Measurements from ENCODE around the gene CPA4.

CPA4 gene

DNA sequence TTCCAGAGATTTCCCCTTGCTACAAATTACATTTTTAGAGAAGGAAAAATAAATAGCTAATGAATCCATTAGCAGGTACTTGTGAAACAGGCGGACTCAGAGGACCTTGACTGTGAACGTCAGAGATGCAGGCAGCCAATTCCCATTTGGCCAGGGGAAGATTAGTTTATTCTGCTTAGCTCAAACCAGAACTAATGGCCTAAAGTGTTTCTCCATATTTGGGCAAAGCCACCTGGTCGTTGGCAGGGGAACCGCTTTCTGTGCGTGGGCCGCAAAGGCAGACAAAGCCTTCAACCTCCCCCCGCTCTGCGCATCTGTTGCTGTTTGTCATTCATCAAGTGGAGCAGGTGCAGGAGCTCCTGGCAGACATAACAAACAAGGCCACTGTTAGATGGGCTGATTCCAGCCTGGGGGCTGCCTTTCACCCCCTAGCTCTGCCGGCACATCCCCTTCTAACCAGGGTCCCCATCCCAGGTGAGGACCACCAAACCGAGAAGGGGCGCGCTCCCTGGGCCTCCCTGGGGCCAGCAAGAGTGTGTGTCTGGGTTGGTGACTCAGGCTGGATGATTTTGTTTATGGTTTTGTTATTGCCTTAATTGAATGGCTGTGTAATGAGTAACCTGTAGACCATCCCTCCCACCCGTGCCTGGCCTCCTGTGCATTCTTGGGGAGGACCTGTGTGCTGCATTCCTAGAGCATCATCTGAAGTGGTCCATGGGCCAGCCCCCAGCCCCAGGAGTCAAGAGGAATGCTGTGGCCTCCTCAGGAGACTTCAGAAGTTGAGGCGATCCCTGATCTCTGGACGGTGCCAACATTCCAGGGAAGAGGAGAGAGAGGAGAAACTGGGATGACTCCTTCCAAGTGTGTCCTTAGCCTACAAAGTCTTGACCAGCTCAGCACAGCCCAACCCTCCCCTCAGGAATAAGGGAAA lies 72.8 kb downstream of the CPA4 start:
- no peak for DNase-seq (ENCODE audit: low read depth in 2 of 2)

DNA sequence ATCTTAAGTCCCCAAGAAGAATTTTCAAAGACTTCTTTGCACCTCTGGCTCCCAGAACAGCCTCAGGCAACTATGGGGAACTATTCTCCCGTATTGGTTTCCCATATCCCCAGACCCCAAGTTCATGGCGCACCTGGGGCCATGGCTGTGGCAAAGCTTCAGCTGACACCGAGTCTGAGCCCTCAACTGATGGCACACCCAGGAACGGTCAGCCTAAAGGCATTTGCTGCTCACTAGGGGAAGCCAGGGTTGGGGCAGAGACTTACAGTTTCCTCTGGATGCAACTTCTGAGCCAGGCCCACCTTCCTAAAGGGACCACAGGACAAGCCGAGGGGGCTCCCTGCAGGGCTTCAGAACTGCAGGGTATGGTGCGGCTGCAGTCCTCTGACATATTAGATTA lies 73.6 kb downstream of the CPA4 start:
- DNase-seq (ENCODE audit: low read depth in 2 of 2) = no peak

DNA sequence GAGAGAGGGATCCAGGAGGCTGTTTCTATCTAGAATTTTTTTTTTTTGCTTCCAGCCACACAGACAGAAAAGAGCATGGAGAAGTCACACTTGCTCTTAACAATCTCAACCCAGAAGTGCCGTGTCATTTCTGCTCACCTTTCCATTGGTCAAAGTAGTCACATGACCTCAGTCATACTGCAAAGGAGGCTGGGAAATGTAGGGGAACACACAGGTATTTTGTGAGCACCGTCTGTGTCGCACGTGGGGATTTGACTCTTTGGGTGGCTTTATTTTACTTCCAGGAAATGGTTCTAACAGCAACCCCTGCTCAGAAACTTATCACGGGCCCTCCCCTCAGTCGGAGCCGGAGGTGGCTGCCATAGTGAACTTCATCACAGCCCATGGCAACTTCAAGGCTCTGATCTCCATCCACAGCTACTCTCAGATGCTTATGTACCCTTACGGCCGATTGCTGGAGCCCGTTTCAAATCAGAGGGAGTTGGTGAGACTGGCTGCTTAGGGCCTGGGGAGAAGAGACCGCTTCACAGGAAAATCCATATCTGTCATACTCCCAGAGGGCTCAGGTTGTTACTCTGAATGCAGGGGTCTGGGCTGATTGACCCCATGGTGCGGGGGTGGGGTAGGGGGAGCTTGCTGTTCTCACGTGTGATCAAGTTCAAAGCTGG lies 74.3 kb downstream of the CPA4 start:
- DNase-seq (ENCODE audit: low read depth in 2 of 2) = no peak

DNA sequence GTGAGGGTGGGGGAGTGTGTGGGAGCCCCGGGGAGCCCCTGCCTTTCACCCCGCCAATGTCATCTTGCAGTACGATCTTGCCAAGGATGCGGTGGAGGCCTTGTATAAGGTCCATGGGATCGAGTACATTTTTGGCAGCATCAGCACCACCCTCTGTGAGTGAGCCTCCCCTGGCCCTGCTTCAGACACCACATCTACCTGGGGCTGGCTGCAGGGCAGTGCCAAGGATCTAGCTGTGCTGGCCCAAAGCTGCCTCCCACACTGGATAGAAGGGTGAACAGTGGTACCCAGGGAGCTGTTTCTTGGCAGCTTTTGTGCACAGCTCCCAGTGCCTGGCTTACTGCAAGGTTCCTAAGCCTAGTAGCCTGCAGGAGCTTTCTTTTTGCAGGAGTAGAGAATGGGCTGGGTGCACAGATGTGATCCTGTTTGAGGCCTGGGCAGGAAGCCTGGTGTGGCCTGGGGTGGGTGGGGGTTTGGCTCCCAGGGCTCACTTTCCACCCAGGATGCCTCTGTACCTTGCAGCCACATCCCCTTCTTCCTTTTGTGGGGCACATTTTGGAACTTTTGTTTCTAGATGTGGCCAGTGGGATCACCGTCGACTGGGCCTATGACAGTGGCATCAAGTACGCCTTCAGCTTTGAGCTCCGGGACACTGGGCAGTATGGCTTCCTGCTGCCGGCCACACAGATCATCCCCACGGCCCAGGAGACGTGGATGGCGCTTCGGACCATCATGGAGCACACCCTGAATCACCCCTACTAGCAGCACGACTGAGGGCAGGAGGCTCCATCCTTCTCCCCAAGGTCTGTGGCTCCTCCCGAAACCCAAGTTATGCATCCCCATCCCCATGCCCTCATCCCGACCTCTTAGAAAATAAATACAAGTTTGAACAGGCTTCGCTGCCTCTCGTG lies 75.1 kb downstream of the CPA4 start:
- no peak for DNase-seq (ENCODE audit: low read depth in 2 of 2)

DNA sequence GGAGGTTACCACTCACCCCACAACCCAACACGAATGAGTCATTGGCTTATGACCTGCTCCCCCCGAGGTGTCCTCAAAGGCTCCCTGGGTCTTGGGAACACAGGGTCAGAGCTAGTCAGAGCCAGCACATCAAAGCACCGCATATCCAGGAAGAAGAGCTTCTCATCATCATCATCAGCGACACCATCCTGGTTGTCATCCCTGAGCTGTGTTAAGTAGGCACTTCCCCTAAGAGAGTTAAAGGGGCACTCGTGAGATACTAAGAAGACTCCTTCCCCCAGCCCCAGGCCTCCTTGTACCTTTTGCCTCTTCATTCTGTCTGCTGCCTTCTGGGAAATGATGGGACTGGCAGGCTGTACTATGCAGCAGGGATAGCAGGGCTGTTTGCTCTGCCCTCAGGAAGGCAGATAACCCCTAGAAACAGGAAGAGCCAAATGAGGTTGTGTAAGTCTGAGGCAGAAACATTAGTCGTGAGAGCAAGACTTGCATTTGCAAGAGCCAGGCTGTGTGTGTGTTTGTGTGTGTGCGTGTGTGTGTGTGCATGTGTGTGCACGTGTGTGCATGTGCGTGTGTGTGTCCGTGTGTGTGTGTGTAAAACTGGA lies 76.2 kb downstream of the CPA4 start:
- DNase-seq (ENCODE audit: low read depth in 2 of 2) = no peak

DNA sequence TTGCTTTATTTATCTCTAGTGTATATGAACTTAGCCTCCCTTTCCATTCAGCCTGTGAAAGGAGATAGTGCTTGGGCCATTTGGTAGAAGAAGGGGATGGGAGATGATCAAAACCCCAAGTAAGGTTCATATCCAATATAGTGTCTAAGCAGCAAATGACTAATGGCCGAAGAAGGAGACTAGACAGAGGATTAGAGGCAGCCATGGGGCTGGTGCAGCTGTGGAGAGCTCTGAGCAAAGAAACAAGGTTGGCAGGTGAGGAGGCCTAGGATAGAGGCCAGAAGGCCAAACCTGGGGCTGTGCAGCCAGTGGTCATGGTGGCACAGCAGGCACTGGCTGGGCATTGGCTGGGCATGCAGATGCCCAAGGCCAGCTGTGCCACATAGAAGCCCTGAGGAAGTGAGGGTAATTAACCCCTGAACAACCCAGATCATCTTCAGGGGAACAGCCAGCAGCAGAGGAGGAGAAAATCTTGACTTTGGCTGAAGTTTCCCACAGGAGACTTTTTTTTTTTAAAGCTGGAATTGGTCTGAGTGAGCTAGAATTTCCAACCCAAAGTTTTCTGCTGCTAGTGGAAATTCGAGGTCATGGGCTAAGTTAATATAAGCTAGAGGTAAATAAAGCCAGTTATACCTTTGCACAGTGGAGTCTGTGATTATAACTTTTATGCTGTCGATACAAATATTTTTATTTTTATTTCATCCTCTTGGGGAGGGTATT lies 77.0 kb downstream of the CPA4 start:
- DNase-seq (ENCODE audit: low read depth in 2 of 2) = no peak

DNA sequence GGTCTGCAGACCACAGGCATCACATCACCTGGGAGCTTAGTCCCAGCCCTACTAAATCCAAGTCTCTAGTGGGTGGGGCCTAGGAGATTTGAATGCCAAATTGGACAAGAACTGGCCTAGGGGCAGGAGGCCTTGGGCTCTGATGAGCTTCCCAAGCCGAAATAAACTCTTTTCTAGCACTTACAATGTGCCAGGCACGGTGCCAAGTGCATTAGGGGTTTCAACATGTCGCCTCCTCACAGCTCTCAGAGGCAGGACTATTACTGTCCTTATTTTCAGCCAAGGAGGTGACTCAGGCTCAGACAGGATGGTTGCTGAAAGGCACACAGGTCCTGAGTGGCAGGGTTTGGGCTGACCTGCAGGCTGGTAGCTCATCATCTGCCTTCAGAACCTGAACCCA lies 78.1 kb downstream of the CPA4 start:
- no peak for DNase-seq (ENCODE audit: low read depth in 2 of 2)

DNA sequence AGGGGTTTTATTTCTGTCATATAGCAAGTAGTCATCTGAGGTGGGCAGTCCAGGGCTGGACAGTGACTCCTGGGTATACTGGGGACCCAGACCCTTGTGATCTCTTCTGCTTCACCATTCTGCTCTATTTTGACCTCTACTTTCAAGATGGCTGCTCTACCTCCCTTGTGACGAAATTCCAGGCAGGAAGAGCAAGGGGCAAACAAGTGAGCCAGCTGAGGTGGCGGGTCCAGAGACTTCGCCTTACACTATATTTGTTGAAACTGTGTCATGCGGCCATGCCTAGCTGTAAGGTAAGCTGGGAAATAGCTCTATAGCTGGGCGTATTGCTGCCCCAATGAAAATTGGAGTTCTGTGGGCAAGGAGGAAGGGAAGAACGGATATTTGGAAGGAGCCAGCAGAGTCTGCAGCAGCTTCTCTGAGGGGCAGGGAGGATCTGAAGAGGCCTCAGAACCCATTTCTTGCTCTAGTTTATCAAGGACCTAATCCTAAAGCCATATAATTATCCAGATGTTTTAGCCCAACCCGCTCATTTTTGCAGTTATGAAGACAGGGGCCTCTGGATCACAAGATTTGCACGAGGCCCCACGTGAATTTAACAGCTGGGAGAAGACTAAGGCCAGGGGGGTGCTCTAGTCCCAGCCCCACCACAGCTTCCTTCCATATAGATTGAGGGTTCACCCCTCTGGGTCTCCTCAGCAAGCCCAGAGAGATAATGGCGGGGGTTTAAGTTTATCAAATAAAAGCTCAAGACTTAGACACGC lies 79.6 kb downstream of the CPA4 start:
- no peak for DNase-seq (ENCODE audit: low read depth in 2 of 2)
